ENCODE measurements around the gene TMEM132E.

DNA sequence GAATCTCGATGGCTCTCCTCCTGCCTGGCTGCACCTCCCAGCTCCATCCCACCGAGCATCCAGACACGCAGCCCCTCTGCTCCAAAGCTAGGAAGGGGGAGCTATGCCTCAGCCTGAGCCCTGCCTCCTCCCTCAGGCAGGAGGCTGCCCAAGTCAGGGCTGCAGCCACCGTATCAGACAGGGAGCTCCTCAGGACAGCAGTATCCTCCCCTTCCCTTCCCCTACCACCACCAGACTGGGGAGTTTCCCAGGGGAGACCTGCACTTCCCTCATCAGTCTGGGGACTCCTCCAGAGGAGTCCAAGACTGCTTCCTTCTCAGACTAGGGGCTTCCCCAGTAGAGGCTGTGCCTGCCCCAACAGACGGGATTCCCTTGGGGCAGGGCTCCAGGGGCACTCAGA is 17.5 kb downstream of the TMEM132E start:
- TF ChIP-seq TP53 (CRISPR knock-in tag; IDR thresholded peaks at IDR 0.05) (no peak), CTCF (IDR thresholded peaks at IDR 0.05) (no peak), POLR2A (IDR thresholded peaks at IDR 0.05; ENCODE audit: low read length) (no peak)
